H9 (cell line): ENCODE results near the gene CHM. TPM values are rescaled to one million over a fixed set of nuclear protein-coding genes. Genes with fewer than 3 reads are reported as not detected.

Source experiments
- DNase-seq: peaks from one replicate; pipeline ENCODE4 v3.0.0-alpha.2; 2017
- H2AFZ ChIP-seq: one replicate; pipeline ENCODE4 v1.6.1; 2013; ENCODE audit warnings: mild to moderate bottlenecking, low read length, control low read depth, moderate library complexity
- H2AK5ac ChIP-seq: 2 replicates; pipeline ENCODE4 v1.6.1; 2013; ENCODE audit warnings: low read length, control low read depth, mixed read lengths; ENCODE audit not compliant: insufficient read length
- H2BK120ac ChIP-seq: one replicate; pipeline ENCODE4 v1.6.1; 2013; ENCODE audit warnings: low read depth, mild to moderate bottlenecking, low read length, control low read depth, inconsistent platforms; ENCODE audit not compliant: poor library complexity, severe bottlenecking
- H2BK12ac ChIP-seq: 2 replicates; pipeline ENCODE4 v1.6.1; 2013; ENCODE audit warnings: low read length, control low read depth, mixed read lengths, low read depth; ENCODE audit not compliant: insufficient read length
- H2BK15ac ChIP-seq: 2 replicates; pipeline ENCODE4 v1.6.1; 2013; ENCODE audit warnings: low read depth, low read length, control low read depth
- H2BK20ac ChIP-seq: one replicate; pipeline ENCODE4 v1.6.1; 2013; ENCODE audit warnings: low read depth, mild to moderate bottlenecking, low read length, control low read depth, inconsistent platforms; ENCODE audit not compliant: poor library complexity, severe bottlenecking
- H2BK5ac ChIP-seq: 2 replicates; pipeline ENCODE4 v1.6.1; 2013; ENCODE audit warnings: low read length, control low read depth, mixed read lengths; ENCODE audit not compliant: insufficient read length
- H3K14ac ChIP-seq: 2 replicates; pipeline ENCODE4 v1.6.1; 2013; ENCODE audit warnings: low read length, control low read depth; ENCODE audit not compliant: insufficient read depth
- H3K18ac ChIP-seq: 2 replicates; pipeline ENCODE4 v1.6.1; 2013; ENCODE audit warnings: low read depth, mild to moderate bottlenecking, mixed read lengths, low read length, control low read depth; ENCODE audit not compliant: insufficient read length
- H3K23ac ChIP-seq: 2 replicates; pipeline ENCODE4 v1.6.1; 2013; ENCODE audit warnings: low read length, control low read depth, mixed read lengths, low read depth; ENCODE audit not compliant: insufficient read length
- H3K23me2 ChIP-seq: 2 replicates; pipeline ENCODE4 v1.6.1; 2013; ENCODE audit warnings: low read depth, mild to moderate bottlenecking, mixed read lengths, low read length, control low read depth; ENCODE audit not compliant: insufficient read length, poor library complexity, severe bottlenecking
- H3K27ac ChIP-seq: 2 replicates; pipeline ENCODE4 v1.5.1; 2013; ENCODE audit warnings: low read length, control low read depth, mixed read lengths, low read depth; ENCODE audit not compliant: insufficient read length
- H3K27me3 ChIP-seq: 2 replicates; pipeline ENCODE4 v1.6.1; 2013; ENCODE audit warnings: low read length, control low read depth, inconsistent platforms; ENCODE audit not compliant: insufficient read depth
- H3K4ac ChIP-seq: 2 replicates; pipeline ENCODE4 v1.6.1; 2013; ENCODE audit warnings: low read depth, mild to moderate bottlenecking, control low read depth, inconsistent platforms, low read length, moderate library complexity
- H3K4me1 ChIP-seq: 2 replicates; pipeline ENCODE4 v1.6.1; 2013; ENCODE audit warnings: low read length, control low read depth, inconsistent platforms; ENCODE audit not compliant: insufficient read depth
- H3K4me2 ChIP-seq: 2 replicates; pipeline ENCODE4 v1.6.1; 2013; ENCODE audit warnings: low read length, control low read depth, mixed read lengths; ENCODE audit not compliant: insufficient read length, insufficient read depth
- H3K56ac ChIP-seq: 2 replicates; pipeline ENCODE4 v1.6.1; 2013; ENCODE audit warnings: low read depth, mild to moderate bottlenecking, mixed read lengths, low read length, control low read depth; ENCODE audit not compliant: insufficient read length
- H3K79me1 ChIP-seq: 2 replicates; pipeline ENCODE4 v1.6.1; 2013; ENCODE audit warnings: low read depth, mild to moderate bottlenecking, moderate library complexity, low read length, control low read depth, inconsistent platforms; ENCODE audit not compliant: insufficient read depth, poor library complexity, severe bottlenecking
- H3K79me2 ChIP-seq: 2 replicates; pipeline ENCODE4 v1.6.1; 2013; ENCODE audit warnings: low read length, control low read depth, inconsistent platforms; ENCODE audit not compliant: insufficient read depth
- H3K9ac ChIP-seq: 2 replicates; pipeline ENCODE4 v1.6.1; 2013; ENCODE audit warnings: low read length, control low read depth, mixed read lengths; ENCODE audit not compliant: insufficient read length; ENCODE audit errors: extremely low read depth
- H3K9me3 ChIP-seq: one replicate; pipeline ENCODE4 v1.6.1; 2013; ENCODE audit warnings: low read depth, low read length, inconsistent platforms; ENCODE audit not compliant: control insufficient read depth
- H3T11ph ChIP-seq: one replicate; pipeline ENCODE4 v1.6.1; 2013; ENCODE audit warnings: mild to moderate bottlenecking, low read length, control low read depth, inconsistent platforms
- H4K20me1 ChIP-seq: one replicate; pipeline ENCODE4 v1.6.1; 2013; ENCODE audit not compliant: control insufficient read depth, insufficient read length, insufficient read depth
- H4K5ac ChIP-seq: 2 replicates; pipeline ENCODE4 v1.6.1; 2013; ENCODE audit warnings: low read depth, mild to moderate bottlenecking, mixed read lengths, low read length, control low read depth; ENCODE audit not compliant: insufficient read length
- H4K8ac ChIP-seq: replicated peaks from 2 replicates; pipeline ENCODE4 v1.6.1; 2013; ENCODE audit warnings: low read length, control low read depth, mixed read lengths, low read depth; ENCODE audit not compliant: insufficient read length
- H4K91ac ChIP-seq: 2 replicates; pipeline ENCODE4 v1.6.1; 2013; ENCODE audit warnings: low read depth, mild to moderate bottlenecking, moderate library complexity, mixed read lengths, low read length, control low read depth; ENCODE audit not compliant: insufficient read length
- H3K27ac Mint-ChIP-seq, 3 experiments: 2 replicates in 2 of 3; 3 replicates in 1 of 3; pipeline ENCODE4 v1.8.0; 2020 to 2021; ENCODE audit warnings: mixed read lengths in 3 of 3, mild to moderate bottlenecking in 1 of 3, moderate library complexity in 1 of 3
- H3K27me3 Mint-ChIP-seq: 2 replicates; pipeline ENCODE4 v1.8.0; 2021; ENCODE audit warnings: low read depth, mild to moderate bottlenecking, moderate library complexity, mixed read lengths
- H3K36me3 Mint-ChIP-seq, 3 experiments: 2 replicates in 2 of 3; 3 replicates in 1 of 3; pipeline ENCODE4 v1.8.0; 2020 to 2021; ENCODE audit warnings: low read depth in 3 of 3, mixed read lengths in 3 of 3; ENCODE audit not compliant: insufficient read depth in 1 of 3
- H3K4me1 Mint-ChIP-seq, 2 experiments: 2 replicates each; pipeline ENCODE4 v1.8.0; 2020; ENCODE audit warnings: mixed read lengths in 2 of 2
- H3K4me3 Mint-ChIP-seq, 2 experiments: 2 replicates in 1 of 2; 3 replicates in 1 of 2; pipeline ENCODE4 v1.8.0; 2020 to 2021; ENCODE audit warnings: mild to moderate bottlenecking in 2 of 2, mixed read lengths in 2 of 2, moderate library complexity in 1 of 2
- H3K9me3 Mint-ChIP-seq, 2 experiments: 2 replicates in 1 of 2; 3 replicates in 1 of 2; pipeline ENCODE4 v1.8.0; 2020; ENCODE audit warnings: mild to moderate bottlenecking in 2 of 2, mixed read lengths in 2 of 2, moderate library complexity in 1 of 2
- WGBS: extraction: QIAGEN DNeasy Blood & Tissue Kit; methylation state at CpG from one replicate; pipeline ENCODE4 v1.1.7; 2013; ENCODE audit warnings: missing lambda C conversion rate, low lambda C conversion rate, mixed read lengths; ENCODE audit not compliant: insufficient read length; ENCODE audit errors: extremely low coverage; 5-methylcytosine and 5-hydroxymethylcytosine counted together
- total RNA-seq: library from RNA; stranded (reverse); gene quantifications from 2 replicates; pipeline ENCODE4 v1.2.1, GENCODE V29; 2021
- TF ChIP-seq, protein P1 (sequence below): fragments of 200-600 bp; sonication (generic); conservative IDR thresholded peaks from 3 replicates; pipeline ENCODE4 v1.8.0; 2021; ENCODE audit warnings: antibody characterized with exemption, mild to moderate bottlenecking

Gene CHM
- total RNA-seq, 1 experiment from 2014 or later: 28.4 TPM

DNA sequence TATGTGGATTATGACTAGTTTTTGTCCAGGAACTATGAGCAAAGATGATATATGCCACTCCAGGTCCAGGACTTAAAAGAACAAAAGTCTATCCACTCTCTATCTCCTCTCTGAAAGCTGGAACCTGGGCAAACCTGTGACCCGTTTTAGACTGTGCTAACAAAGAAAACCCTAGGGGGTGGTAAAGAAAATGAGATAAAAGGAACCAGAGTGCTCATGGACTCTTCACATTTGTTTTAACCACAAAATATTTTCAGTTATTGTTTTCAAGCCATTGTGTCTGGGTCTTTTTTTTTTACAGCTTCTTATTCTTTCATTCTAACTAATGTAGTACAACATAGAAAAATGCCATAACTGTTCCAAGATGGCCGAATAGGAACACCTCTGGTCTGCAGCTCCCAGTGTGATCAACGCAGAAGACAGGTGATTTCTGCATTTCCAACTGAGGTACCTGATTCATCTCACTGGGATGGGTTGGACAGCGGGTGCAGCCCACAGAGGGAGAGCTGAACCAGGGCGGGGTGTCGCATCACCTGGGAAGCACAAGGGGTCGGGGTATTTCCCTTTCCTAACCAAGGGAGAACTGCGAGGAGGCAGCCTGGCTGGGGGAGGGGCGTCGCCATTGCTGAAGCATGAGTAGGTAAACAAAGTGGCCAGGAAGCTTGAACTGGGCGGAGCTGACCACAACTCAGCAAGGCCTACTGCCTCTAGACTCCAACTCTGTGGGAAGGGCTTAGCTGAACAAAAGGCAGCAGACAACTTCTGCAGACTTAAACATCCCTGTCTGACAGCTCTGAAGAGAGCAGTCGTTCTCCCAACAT lies 45.1 kb downstream of the CHM start:
- Histone ChIP-seq H2BK5ac (no peak overlapping the region), H4K91ac (no peak overlapping the region), H4K5ac (no peak overlapping the region), H3K14ac (peak overlapping the region; percentile 76; the same call in 1 of the 2 replicates), H3K9ac (peak overlapping the region; percentile 49), H3K4ac (no peak overlapping the region), H3K27me3 (no peaks in the 10 kb centered on the region), H3K18ac (peak overlapping the region; percentile 66), H2BK20ac (no peak overlapping the region), H3K23ac (no peak overlapping the region), H3K79me1 (no peaks in the 10 kb centered on the region), H2BK120ac (peak overlapping the region; percentile 38), H3K56ac (no peak overlapping the region), H2AK5ac (no peak overlapping the region), H2BK15ac (no peak overlapping the region), H2BK12ac (no peak overlapping the region), H3K9me3 (no peaks in the 10 kb centered on the region), H3K23me2 (no peaks in the 10 kb centered on the region), H4K20me1 (no peaks in the 10 kb centered on the region), H3K4me1 (no peaks in the 10 kb centered on the region; the same call in 1 of the 2 replicates), H2AFZ (no peak overlapping the region), H3T11ph (no peak overlapping the region), H4K8ac (no peak overlapping the region), H3K4me2 (peak overlapping the region; percentile 20), H3K79me2 (peaks cover 2% of the 10 kb centered on the region; the same call in 1 of the 2 replicates), H3K27ac (no peak overlapping the region)
- no CpG with 5 or more reads among the region's 12 CpGs for WGBS
- peaks cover 7 to 19% (median 16%) of the 10 kb centered on the region in 3 experiments for H3K36me3 Mint-ChIP-seq
- H3K4me3 Mint-ChIP-seq: peak overlapping the region; percentile 66 to 70
- peak overlapping the region; percentile 96 to 99 (median 98) for H3K27ac Mint-ChIP-seq
- H3K27me3 Mint-ChIP-seq: no peaks in the 10 kb centered on the region
- peak; percentile 87 for DNase-seq
- H3K4me1 Mint-ChIP-seq: peaks cover 51 to 58% of the 10 kb centered on the region in 2 experiments
- TF ChIP-seq, protein P1, sequence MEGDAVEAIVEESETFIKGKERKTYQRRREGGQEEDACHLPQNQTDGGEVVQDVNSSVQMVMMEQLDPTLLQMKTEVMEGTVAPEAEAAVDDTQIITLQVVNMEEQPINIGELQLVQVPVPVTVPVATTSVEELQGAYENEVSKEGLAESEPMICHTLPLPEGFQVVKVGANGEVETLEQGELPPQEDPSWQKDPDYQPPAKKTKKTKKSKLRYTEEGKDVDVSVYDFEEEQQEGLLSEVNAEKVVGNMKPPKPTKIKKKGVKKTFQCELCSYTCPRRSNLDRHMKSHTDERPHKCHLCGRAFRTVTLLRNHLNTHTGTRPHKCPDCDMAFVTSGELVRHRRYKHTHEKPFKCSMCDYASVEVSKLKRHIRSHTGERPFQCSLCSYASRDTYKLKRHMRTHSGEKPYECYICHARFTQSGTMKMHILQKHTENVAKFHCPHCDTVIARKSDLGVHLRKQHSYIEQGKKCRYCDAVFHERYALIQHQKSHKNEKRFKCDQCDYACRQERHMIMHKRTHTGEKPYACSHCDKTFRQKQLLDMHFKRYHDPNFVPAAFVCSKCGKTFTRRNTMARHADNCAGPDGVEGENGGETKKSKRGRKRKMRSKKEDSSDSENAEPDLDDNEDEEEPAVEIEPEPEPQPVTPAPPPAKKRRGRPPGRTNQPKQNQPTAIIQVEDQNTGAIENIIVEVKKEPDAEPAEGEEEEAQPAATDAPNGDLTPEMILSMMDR: no peak; the same call in 2 of the 3 replicates
- H3K9me3 Mint-ChIP-seq: peaks cover 0 to 38% of the 10 kb centered on the region in 2 experiments; a peak in 3 of 5 replicates
